HG02884 (cell line): Measurements from ENCODE around the gene FNDC3A.
"Not testable (repeated sequence)": the region's sequence is repeated elsewhere in the genome, so short reads cannot be mapped to it uniquely, and the experiment has no call there.

Source experiments
- ATAC-seq: cut with Tn5 transposase; IDR thresholded peaks from one replicate; pipeline ENCODE4 v1.9.1; 2021; ENCODE audit warnings: mild to moderate bottlenecking, moderate library complexity; ENCODE audit not compliant: unreplicated experiment

Gene FNDC3A

GRCh38 chr13:49125964-49126524, 150.3 kb downstream of the FNDC3A start:
- no peak for ATAC-seq

GRCh38 chr13:49132479-49133002, 156.8 kb downstream of the FNDC3A start:
- ATAC-seq, result no peak

GRCh38 chr13:49134305-49134704, 158.6 kb downstream of the FNDC3A start:
- no peak for ATAC-seq

GRCh38 chr13:49137138-49137643, 161.5 kb downstream of the FNDC3A start:
- ATAC-seq, result not testable (repeated sequence)

GRCh38 chr13:49140910-49141611, 165.3 kb downstream of the FNDC3A start:
- ATAC-seq, result no peak

GRCh38 chr13:49146950-49147355, 171.2 kb downstream of the FNDC3A start:
- ATAC-seq, result no peak

GRCh38 chr13:49148405-49148804, 172.7 kb downstream of the FNDC3A start:
- ATAC-seq, result no peak

GRCh38 chr13:49157955-49158584, 182.4 kb downstream of the FNDC3A start:
- not testable (repeated sequence) for ATAC-seq

- not testable (repeated sequence) for ATAC-seq
Observed at GRCh38 chr13:49163162-49163561, 187.4 kb downstream of the FNDC3A start.

GRCh38 chr13:49164712-49165111, 189.0 kb downstream of the FNDC3A start:
- no peak for ATAC-seq

- no peak for ATAC-seq
Observed at GRCh38 chr13:49165798-49166752, 190.4 kb downstream of the FNDC3A start.

- ATAC-seq, result no peak
Observed at GRCh38 chr13:49171359-49171758, 195.6 kb downstream of the FNDC3A start.

- ATAC-seq, result no peak
Observed at GRCh38 chr13:49183672-49184325, 208.1 kb downstream of the FNDC3A start.

- ATAC-seq, result no peak
Observed at GRCh38 chr13:49184621-49185020, 208.9 kb downstream of the FNDC3A start.

- peak; percentile 75 for ATAC-seq
Observed at GRCh38 chr13:49185264-49185663, 209.6 kb downstream of the FNDC3A start.

- ATAC-seq, result no peak
Observed at GRCh38 chr13:49190901-49191300, 215.2 kb downstream of the FNDC3A start.

- no peak for ATAC-seq
Observed at GRCh38 chr13:49206641-49207040, 230.9 kb downstream of the FNDC3A start.

- no peak for ATAC-seq
Observed at GRCh38 chr13:49208619-49209018, 232.9 kb downstream of the FNDC3A start.

GRCh38 chr13:49210114-49210513, 234.4 kb downstream of the FNDC3A start:
- no peak for ATAC-seq

- ATAC-seq, result no peak
Observed at GRCh38 chr13:49210669-49211068, 235.0 kb downstream of the FNDC3A start.
